DMS153 treated with DMSO at 0.1 percent for 48 hours (cell line): ENCODE measurements around the gene SEC14L6.
A peak's percentile ranks its signal among the peaks of the same experiment; 100 is the strongest.

ENCODE experiments used
- DNase-seq: peaks from one replicate; lab custom pipeline; 2025; ENCODE audit not compliant: unreplicated experiment; lab: John Stamatoyannopoulos, UW

Gene SEC14L6

DNA sequence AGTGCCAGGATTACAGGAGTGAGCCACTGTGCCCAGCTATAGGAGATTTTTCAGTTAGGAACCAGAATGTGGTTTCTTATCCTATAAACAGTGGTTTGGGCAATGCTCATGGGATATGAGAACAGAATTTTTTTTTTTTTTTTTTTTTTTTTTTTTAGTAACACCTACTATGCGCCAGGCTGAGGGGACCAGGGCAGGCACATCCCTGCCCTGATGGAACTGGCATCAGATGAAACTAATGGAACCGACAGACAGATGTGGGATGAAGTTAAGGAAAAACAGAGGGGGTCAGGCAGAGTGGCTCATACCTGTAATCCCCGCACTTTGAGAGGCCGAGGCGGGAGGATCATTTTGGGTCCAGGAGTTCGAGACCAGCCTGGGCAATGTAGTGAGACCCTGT is 45.9 kb downstream of the SEC14L6 start:
- no peak for DNase-seq

DNA sequence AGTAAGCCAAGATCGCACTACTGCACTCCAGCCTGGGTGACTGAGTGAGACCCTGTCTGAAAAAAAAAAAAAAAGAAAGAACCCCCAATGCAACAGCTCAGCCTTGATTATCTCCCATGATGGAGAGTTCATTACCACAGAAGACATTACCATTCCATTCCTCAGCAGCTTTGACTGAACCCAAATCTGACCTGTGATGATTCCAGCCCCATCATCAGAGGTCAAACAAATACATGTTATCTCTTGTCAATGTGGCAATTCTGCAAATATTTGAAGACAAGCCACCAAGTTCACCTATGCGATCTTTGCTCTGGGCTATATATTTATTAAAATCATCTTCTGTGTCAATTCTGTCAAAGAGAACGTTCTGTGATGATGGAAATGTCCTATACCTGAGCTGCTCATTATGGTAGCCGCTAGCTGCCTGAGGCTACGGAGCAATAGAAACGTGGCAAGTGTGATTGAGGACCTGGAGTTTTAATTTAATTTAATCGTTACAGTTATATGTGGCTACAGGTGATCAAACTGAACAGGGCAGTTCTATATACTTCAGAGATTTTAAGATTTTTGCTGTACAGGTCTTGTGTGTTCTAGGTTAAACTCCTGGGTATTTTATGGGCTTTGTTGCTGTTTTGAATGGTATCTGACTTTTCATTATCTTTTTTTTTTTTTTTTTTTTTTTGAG is 48.9 kb downstream of the SEC14L6 start:
- DNase-seq, result no peak

DNA sequence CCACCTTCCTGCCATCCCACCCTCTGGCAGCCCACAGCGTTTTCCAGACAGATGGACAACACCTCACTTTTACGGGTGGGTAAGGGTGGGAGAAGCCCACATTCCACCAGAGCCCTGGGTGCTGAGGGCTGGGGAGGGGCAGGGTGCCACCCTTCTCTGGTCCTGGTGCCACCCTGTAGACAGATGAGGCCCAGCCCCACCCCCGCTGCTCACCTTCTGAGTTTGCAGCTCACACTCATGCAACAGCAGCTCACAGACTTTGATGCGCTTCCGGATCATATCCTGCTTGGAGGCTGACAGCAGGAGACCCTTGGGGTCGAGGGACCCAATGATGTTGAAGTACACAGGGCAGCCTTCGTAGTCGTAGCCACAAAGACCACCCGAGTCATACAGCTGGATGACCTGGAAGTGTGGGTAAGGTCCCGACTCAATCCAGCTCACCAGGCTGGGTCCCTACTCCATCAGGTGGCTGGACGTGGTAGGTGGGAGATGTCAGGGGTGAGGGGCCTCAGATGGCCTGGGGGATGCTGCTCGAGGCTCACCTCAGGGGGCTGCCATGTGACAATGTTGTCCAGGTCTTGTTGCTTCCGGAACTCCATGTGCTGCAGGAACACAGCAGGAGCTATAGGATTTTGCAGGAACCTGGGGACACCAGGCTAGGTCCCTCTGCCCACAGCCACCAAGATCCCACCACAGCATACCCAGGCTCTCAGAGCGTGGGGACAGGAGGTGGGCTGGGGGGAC is 51.3 kb downstream of the SEC14L6 start:
- DNase-seq, result no peak

DNA sequence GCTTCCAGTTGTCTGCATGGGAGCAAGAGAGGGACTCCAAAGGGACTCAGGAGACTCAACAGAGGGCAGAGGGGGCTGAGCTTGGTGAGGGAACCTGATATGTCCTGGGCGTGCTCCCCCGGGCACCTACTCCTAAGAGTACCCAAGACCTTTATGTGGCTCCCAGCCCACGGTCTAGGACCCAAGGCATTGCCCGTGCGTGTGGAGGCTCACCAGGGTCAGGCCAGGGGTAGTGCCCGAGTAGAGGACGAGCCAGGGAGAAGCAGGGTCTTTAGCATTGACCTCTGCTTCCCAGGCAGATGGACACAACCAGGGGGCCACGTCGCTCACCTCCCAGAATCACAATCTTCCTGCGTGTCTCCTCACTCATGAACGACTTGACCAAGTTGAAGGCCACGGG is 54.4 kb downstream of the SEC14L6 start:
- no peak for DNase-seq

DNA sequence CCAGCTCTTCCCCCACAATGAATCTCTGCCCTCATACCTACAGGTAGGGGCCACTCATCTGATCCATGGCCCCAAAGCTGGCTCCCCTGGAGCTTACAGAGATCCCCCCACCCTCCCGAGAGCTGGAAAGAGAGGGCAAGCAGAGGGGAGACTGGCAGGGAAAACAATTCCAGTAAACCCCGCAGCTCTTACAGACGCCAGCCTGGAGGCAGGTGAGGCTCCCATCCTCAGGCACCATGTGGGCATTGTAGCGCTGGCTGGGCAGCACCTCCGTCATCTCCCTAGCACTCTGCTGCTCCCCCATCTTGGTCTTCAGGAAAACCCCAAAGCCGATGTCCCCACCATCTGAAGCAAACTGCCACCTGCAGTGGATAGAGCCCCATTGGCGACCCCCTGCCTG is 55.2 kb downstream of the SEC14L6 start:
- DNase-seq, result no peak

DNA sequence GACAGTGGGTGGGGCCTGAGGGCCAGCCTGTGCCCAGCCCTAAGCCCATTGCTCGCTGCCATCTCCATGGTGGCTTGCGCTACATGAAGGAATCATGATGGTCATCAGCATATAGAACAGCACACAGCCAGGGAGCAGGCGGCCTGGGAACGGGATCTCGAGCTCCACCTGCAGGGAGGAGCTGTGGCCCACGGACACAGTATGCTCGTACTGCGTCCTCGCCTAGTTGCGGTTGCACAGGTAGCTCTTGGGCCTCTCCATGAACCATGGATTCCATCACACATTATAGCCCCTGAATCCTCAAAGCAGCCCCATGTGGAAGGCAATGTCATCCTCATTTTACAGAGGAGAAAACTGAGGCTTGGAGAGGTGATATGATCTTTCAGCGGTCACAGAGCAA is 56.1 kb downstream of the SEC14L6 start:
- DNase-seq, result no peak

DNA sequence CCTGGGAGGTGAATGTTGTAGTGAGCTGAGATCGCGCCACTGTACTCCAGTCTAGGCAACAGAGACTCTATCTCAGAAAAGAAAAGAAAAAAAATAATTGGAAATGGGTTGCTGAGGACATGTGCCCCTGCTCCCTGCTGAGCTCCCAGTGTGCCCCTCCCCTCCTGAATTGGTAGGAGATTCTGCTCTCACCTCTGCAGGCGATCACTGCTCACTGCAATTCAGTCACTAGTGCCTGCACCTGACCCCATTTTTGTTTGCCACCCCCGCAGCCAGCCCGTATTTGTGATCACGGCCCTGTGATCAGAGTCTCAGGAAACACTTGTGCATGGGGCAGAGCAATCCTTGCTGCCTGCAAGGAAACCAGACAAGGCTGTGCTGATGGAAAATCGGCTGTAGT is 58.4 kb downstream of the SEC14L6 start:
- DNase-seq, result no peak

DNA sequence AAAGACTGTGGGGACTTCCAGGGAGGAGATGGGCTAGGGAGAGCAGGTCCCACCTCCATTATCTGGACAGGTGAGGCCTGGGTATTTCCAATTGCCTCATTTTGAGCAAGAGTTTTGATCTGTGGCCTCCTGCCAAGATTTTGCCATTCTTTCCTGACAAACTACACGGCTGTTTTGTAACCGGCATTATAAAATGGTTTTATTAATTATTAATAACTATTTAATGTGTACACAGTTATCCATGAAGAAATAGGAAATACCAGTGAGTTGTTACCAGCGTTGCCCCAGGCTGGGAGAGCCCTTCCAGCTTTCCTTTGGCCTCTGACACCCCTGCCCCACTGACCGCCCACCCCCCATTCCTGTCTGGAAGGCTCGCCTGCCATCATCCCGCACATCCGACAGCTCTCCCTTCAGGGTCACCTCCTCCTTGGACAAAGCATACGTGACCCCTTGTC is 59.9 kb downstream of the SEC14L6 start:
- no peak for DNase-seq

DNA sequence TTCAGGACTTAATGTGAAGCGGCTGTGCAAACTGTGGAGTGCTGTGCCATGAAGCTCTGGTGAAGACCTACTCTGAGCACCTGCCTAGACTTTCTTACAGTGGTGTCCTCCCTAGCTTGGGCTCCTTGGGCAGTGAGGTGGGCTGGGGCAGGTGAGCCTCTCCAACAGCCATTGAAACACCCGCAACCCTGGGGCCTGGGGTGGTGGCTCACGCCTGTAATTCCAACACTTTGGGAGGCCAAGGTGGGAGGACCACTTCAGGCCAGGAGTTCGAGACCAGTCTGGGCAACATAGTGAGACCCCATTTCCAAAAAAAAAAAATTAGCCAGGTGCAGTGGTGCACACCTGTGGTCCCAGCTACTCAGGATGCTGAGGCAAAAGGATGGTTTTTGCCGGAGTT is 60.4 kb downstream of the SEC14L6 start:
- no peak for DNase-seq

DNA sequence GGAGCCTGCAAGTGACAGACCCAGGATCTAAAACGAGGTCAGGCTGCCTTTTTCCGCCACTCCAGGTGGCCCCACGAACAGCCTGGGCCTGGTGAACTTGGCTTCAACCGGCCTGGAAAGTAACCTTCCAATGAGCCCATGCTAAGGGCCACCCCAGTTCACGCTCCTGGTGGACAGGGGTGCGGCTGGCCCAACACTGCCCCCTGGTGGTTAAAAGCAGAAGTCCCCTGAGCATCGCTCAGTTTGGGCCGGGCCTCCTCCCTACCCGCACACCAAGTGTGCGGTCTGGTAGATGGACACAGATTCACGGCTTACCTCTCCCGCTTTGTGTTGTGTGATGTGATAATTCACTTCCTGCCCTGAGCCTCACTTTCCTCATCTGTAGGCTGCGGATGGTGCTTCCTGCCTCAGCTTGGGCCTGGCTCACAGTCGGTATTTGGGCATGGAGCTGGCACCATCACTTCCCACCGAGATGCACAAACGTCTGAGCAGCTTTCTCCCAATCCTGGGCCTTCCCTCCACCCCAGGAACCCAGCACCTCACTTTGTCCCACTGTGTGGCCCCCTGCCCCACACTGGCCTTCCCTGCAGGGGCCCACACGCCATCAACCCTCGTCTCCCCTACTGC is 61.1 kb downstream of the SEC14L6 start:
- no peak for DNase-seq

DNA sequence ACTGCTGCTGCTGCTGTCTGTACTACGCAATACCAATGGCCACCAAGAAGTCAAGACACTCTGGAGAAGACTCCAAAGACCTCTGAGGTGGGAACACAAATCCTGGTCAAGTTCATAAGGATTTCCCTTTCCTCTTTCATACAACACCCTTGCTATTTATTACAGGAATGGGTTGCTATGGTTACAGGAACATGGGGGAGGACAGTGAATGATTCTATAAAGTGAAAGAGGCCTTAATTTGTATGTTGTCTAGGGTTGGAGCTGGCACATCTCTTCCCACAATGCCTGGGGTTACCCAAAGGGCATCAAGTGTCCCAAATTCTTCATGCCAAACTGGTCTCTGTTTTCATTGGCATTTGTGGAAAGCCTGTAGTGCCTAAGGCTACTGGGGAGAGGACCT is 63.4 kb downstream of the SEC14L6 start:
- DNase-seq, result no peak

DNA sequence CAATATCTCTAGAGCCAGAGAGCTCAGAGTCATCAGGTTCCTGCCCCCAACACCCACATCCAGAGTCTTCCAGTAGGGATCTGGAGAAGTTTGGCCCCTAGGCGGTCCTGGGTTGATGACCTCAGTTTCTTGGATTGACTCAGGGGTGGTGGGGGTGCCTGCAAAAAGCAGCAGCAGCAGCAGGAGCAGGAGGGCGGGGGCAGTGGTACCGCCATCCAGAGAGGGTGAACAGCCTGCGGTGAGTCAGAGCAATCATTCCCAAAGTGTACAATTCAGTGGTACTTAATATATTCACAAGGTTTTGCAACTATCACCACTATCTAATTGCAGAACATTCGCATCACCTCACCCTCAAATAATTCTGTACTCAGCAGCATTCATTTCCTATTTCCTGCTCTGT is 64.8 kb downstream of the SEC14L6 start:
- DNase-seq, result no peak

DNA sequence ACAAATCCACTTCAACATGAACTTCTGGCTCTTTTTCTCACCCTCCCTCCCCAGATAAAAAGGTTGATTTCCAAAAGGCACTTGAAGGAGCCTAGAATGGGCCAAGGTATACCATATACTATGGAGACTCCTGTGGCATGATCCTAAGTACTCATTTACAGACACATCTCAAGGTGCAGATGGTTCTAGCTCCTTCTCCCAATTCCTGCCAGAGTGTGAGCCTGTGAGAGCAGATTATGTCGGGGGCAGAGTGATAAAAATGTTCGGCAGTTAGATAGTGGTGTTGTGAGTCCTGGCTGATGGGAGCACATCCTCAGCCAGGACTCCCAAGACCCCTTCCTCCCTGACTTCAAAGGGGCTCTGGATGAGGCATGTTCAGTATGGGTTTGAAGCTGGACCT is 66.6 kb downstream of the SEC14L6 start:
- DNase-seq, result no peak

DNA sequence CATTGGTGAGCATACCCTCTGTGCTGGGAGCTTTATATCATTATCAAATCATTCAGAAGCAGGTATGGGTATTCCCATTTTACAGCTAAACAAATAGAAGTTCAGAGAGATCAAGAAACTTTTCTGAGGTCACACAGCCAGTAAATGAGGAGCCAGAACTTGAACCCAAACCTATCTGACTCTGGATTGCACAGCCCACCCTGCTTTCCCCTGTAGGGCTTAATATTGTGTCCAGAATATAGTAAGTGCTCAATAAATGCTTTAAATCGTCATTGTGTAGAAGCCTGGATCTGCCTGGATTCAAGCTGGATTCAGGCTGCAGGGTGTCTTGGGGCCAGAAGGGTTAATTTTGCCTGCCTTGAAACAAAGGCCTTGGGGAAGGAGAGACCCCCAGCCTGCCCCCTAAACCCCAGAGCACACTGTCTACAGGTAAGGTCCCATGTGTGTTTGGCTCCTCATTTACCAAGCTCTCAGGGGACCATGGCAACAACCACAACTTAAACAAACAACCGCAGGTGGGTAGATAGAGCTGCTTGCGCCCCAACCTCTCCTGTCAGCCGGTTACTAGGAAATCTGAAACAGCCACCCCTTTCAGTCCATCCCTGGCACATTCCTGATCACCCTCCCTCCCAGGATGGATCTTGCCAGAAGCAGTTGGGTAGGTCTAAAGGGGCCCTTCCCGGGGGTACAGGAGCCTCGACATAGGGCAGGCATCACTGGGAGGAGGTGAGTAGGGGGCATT is 71.7 kb downstream of the SEC14L6 start:
- DNase-seq, result peak; percentile 70

DNA sequence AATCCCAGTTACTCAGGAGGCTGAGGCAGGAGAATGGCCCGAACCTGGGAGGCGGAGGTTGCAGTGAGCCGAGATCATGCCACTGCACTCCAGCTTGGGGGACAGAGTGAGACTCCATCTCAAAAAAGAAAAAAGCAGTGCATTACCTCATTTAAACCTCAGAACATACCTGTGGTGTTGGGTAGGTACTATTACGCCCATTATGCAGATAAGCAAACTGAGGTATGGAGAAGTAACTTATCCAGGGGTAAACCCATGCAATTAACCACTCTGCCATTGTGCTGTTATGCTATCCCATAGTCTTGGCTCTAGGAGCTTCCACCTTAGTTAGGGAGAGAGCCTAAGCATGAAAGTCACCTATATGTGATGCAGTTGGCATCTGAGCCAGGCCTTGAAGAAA is 72.4 kb downstream of the SEC14L6 start:
- DNase-seq, result no peak

DNA sequence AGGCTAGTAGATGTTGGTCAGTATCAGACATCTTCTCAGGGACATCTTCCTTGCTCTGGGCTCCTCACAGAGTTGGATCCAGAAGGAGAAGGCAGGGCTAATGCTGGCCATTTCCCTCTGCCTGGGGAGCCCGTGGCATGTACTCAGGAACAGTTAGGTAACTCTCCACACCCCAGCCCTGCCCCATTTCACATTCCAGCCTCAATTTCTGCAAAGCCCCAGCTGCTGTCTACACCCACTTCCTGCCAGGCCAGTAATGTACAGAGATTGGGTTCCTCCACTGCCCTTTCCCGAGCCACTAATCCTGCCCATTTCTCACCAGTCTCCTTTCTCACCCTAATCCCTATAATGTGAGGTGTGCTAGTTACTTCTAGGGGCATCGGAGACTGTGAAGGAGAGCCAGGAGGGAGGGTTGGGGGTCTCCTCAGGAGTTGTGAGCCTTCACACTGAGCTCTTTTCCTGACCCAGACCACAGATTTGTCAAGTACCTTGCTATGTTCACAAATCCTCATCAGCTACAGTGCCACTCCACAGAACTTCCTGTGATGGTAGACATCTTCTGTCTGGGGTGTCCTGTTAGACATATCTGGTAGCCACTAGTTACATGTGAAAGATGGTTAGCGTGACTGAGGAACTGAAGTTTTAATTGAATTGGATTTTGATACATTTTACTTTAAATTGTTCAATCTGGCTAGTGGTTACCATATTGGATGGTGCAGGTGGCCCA is 73.4 kb downstream of the SEC14L6 start:
- DNase-seq, result no peak
